H1 (cell line): ENCODE results near the gene TMEM271. TPM values are rescaled to one million over a fixed set of nuclear protein-coding genes. Genes with fewer than 3 reads are reported as not detected.

Experiments
- CTCF ChIA-PET: fragments of 300-600 bp; sonication (Branson Sonifier 250); formaldehyde crosslinking; loops from one replicate; lab custom pipeline; 2021; ENCODE audit not compliant: partially characterized antibody; lab: Charles Lee
- POLR2A ChIA-PET: fragments of 300-600 bp; sonication (Branson Sonifier 250); formaldehyde crosslinking; loops from one replicate; lab custom pipeline; 2021; ENCODE audit warnings: inconsistent platforms; ENCODE audit not compliant: partially characterized antibody; lab: Charles Lee
- DNase-seq, 2 experiments: peaks; one replicate each; pipeline versions ENCODE4 v3.0.0 to v3.0.0-alpha.2; 2010 to 2022; ENCODE audit warnings: low spot score in 2 of 2, low read depth in 1 of 2, mixed read lengths in 1 of 2
- FAIRE-seq: peaks from 2 replicates; lab custom pipeline; 2011; peaks lifted over from hg19 to GRCh38; lab: Jason Lieb, UNC
- H2AFZ ChIP-seq: 2 replicates; pipeline ENCODE4 v1.8.1; 2012; ENCODE audit warnings: low read length, inconsistent platforms
- H2AK5ac ChIP-seq: 2 replicates; pipeline ENCODE4 v1.6.1; 2013; ENCODE audit warnings: low read depth, low read length
- H2BK120ac ChIP-seq: replicated peaks from 2 replicates; pipeline ENCODE3; 2013; ENCODE audit warnings: low read depth, low read length, inconsistent platforms
- H2BK12ac ChIP-seq: 2 replicates; pipeline ENCODE4 v1.6.1; 2013; ENCODE audit warnings: low read depth, low read length
- H2BK15ac ChIP-seq: 2 replicates; pipeline ENCODE4 v1.6.1; 2013; ENCODE audit warnings: low read length
- H2BK20ac ChIP-seq: 2 replicates; pipeline ENCODE4 v1.6.1; 2013; ENCODE audit warnings: low read length
- H2BK5ac ChIP-seq: 2 replicates; pipeline ENCODE4 v1.6.1; 2013; ENCODE audit warnings: low read depth, low read length
- H3K14ac ChIP-seq: 2 replicates; pipeline ENCODE4 v1.6.1; 2013; ENCODE audit warnings: inconsistent platforms; ENCODE audit not compliant: insufficient read length
- H3K18ac ChIP-seq: 2 replicates; pipeline ENCODE4 v1.6.1; 2013; ENCODE audit warnings: low read length; ENCODE audit errors: extremely low read depth
- H3K23ac ChIP-seq: 2 replicates; pipeline ENCODE4 v1.6.1; 2013; ENCODE audit warnings: inconsistent platforms; ENCODE audit not compliant: insufficient read length
- H3K23me2 ChIP-seq: 2 replicates; pipeline ENCODE4 v1.6.1; 2013; ENCODE audit warnings: low read depth, low read length
- H3K27ac ChIP-seq: 2 replicates; pipeline ENCODE4 v1.6.1; 2011; ENCODE audit warnings: low read depth, low read length, inconsistent platforms
- H3K27me3 ChIP-seq, 4 experiments: replicated peaks in 1 of 4; 1 replicate in 1 of 4; 2 replicates in 3 of 4; pipeline versions ENCODE4 v1.6.1 to v1.8.1; 2011 to 2013; ENCODE audit warnings: low read length in 3 of 4, mild to moderate bottlenecking in 3 of 4, inconsistent platforms in 2 of 4, mixed read lengths in 2 of 4, moderate library complexity in 1 of 4; ENCODE audit not compliant: control insufficient read depth in 3 of 4, insufficient read depth in 3 of 4; ENCODE audit errors: extremely low read depth in 1 of 4
- H3K36me3 ChIP-seq, 4 experiments: 2 replicates each; pipeline versions ENCODE4 v1.6.1 to v1.8.1; 2011 to 2013; ENCODE audit warnings: mild to moderate bottlenecking in 4 of 4, low read length in 3 of 4, moderate library complexity in 2 of 4, control low read depth in 1 of 4, inconsistent platforms in 1 of 4; ENCODE audit not compliant: insufficient read depth in 4 of 4, control insufficient read depth in 2 of 4
- H3K4ac ChIP-seq: replicated peaks from 2 replicates; pipeline ENCODE3; 2013; ENCODE audit warnings: low read length, low read depth, mixed read lengths, inconsistent platforms; ENCODE audit not compliant: insufficient read length
- H3K4me1 ChIP-seq, 4 experiments: replicated peaks in 1 of 4; 1 replicate in 1 of 4; 2 replicates in 3 of 4; pipeline versions ENCODE4 v1.6.1 to v1.8.1; 2011 to 2013; ENCODE audit warnings: low read length in 3 of 4, inconsistent platforms in 2 of 4, mixed read lengths in 1 of 4; ENCODE audit not compliant: insufficient read depth in 4 of 4, control insufficient read depth in 3 of 4
- H3K4me2 ChIP-seq, 2 experiments: 2 replicates each; pipeline versions ENCODE4 v1.6.1 to v1.8.1; 2011 to 2013; ENCODE audit warnings: low read depth in 2 of 2, low read length in 2 of 2, control low read depth in 1 of 2, inconsistent platforms in 1 of 2, mild to moderate bottlenecking in 1 of 2; ENCODE audit not compliant: insufficient read depth in 1 of 2
- H3K4me3 ChIP-seq, 4 experiments: fragments of 200-600, 300-600 bp in 1 of 4; sonication (generic), shearing (Covaris generic), sonication (Bioruptor Twin) in 1 of 4; 2 replicates each; pipeline versions ENCODE4 v1.5.1 to v1.8.1; 2011 to 2016; ENCODE audit warnings: low read length in 4 of 4, low read depth in 3 of 4, control low read depth in 2 of 4, inconsistent platforms in 2 of 4, mild to moderate bottlenecking in 2 of 4, mixed read lengths in 1 of 4, moderate library complexity in 1 of 4; ENCODE audit not compliant: insufficient read depth in 2 of 4; ENCODE audit errors: extremely low read depth in 1 of 4
- H3K56ac ChIP-seq: replicated peaks from 2 replicates; pipeline ENCODE3; 2013; ENCODE audit warnings: low read depth, mild to moderate bottlenecking, mixed read lengths, low read length, inconsistent platforms; ENCODE audit not compliant: insufficient read length
- H3K79me1 ChIP-seq: 2 replicates; pipeline ENCODE4 v1.6.1; 2013; ENCODE audit warnings: low read depth, low read length, control low read depth
- H3K79me2 ChIP-seq, 2 experiments: 2 replicates each; pipeline versions ENCODE4 v1.6.1 to v1.8.1; 2012 to 2013; ENCODE audit warnings: low read length in 2 of 2, mild to moderate bottlenecking in 2 of 2, inconsistent platforms in 1 of 2; ENCODE audit not compliant: insufficient read depth in 2 of 2, control insufficient read depth in 1 of 2
- H3K9ac ChIP-seq, 4 experiments: replicated peaks in 1 of 4; 1 replicate in 1 of 4; 2 replicates in 3 of 4; pipeline versions ENCODE4 v1.6.1 to v1.8.1; 2011 to 2013; ENCODE audit warnings: low read depth in 3 of 4, low read length in 3 of 4, control low read depth in 2 of 4, mild to moderate bottlenecking in 2 of 4, moderate library complexity in 2 of 4, inconsistent platforms in 1 of 4; ENCODE audit errors: extremely low read depth in 1 of 4
- H3K9me3 ChIP-seq, 2 experiments: 2 replicates each; pipeline versions ENCODE4 v1.6.1 to v1.8.1; 2012 to 2013; ENCODE audit warnings: mild to moderate bottlenecking in 2 of 2, moderate library complexity in 2 of 2, control low read depth in 1 of 2, inconsistent platforms in 1 of 2, low read depth in 1 of 2, low read length in 1 of 2, mixed read lengths in 1 of 2; ENCODE audit not compliant: insufficient read depth in 2 of 2
- H4K20me1 ChIP-seq, 2 experiments: replicated peaks in 1 of 2; 2 replicates each; pipeline versions ENCODE3 to v1.8.1; 2011 to 2013; ENCODE audit warnings: inconsistent platforms in 2 of 2, low read length in 2 of 2, mild to moderate bottlenecking in 1 of 2; ENCODE audit not compliant: insufficient read depth in 2 of 2, control insufficient read depth in 1 of 2
- H4K5ac ChIP-seq: 2 replicates; pipeline ENCODE4 v1.6.1; 2013; ENCODE audit warnings: low read length, low read depth, mixed read lengths, inconsistent platforms; ENCODE audit not compliant: insufficient read length
- H4K8ac ChIP-seq: 2 replicates; pipeline ENCODE4 v1.8.0; 2013; ENCODE audit warnings: mild to moderate bottlenecking, moderate library complexity, low read length, inconsistent platforms; ENCODE audit not compliant: insufficient read depth; ENCODE audit errors: extremely low read depth
- H4K91ac ChIP-seq: replicated peaks from 2 replicates; pipeline ENCODE3; 2013; ENCODE audit warnings: low read length, mixed read lengths, inconsistent platforms; ENCODE audit not compliant: insufficient read length
- CBX5 ChIP-seq: fragments of 300-800, 300-1000 bp; sonication (generic); IDR thresholded peaks from 2 replicates; pipeline ENCODE4 v1.7.1; 2016; ENCODE audit warnings: antibody characterized with exemption, low read length, low read depth
- EZH2 ChIP-seq: fragments of 200-600 bp; sonication (generic); IDR thresholded peaks from 2 replicates; pipeline ENCODE4 v1.7.1; 2012; ENCODE audit warnings: low read depth, mild to moderate bottlenecking, moderate library complexity, low read length, inconsistent platforms; ENCODE audit not compliant: severe bottlenecking
- JUND ChIP-seq: IDR thresholded peaks from 2 replicates; pipeline ENCODE4 v1.6.1; 2011; ENCODE audit warnings: mild to moderate bottlenecking, improper control_type of control experiment, low read length
- KDM4A ChIP-seq: IDR thresholded peaks from one replicate; pipeline ENCODE4 v1.7.1; 2012; ENCODE audit warnings: low read depth, mild to moderate bottlenecking, moderate library complexity, low read length, inconsistent platforms; ENCODE audit not compliant: severe bottlenecking
- RBBP5 ChIP-seq: IDR thresholded peaks from 2 replicates; pipeline ENCODE4 v1.7.1; 2012; ENCODE audit warnings: low read depth, mild to moderate bottlenecking, inconsistent platforms, low read length, moderate library complexity, borderline replicate concordance
- SIN3A ChIP-seq, 2 experiments: IDR thresholded peaks in 1 of 2; conservative IDR thresholded peaks in 1 of 2; 2 replicates each; pipeline ENCODE4 v1.6.1; 2011 to 2012; ENCODE audit warnings: low read length in 2 of 2, improper control_type of control experiment in 1 of 2, low read depth in 1 of 2, mild to moderate bottlenecking in 1 of 2
- SRF ChIP-seq: IDR thresholded peaks from 2 replicates; pipeline ENCODE4 v1.6.1; 2011; ENCODE audit warnings: mild to moderate bottlenecking, low read depth, low read length, moderate library complexity
- SUZ12 ChIP-seq: fragments of 200-600 bp; sonication (generic); IDR thresholded peaks from 2 replicates; pipeline ENCODE4 v1.6.1; 2012; ENCODE audit warnings: mild to moderate bottlenecking, inconsistent platforms, low read length, moderate library complexity, mixed read lengths
- WGBS, 2 experiments: shearing (Covaris generic) in 1 of 2; methylation state at CpG; one replicate each; pipeline versions ENCODE4 v1.1.6 to v1.1.7; 2013 to 2015; ENCODE audit warnings: low lambda C conversion rate in 2 of 2, mixed read lengths in 2 of 2, inconsistent platforms in 1 of 2, low coverage in 1 of 2, missing lambda C conversion rate in 1 of 2; ENCODE audit not compliant: insufficient replicate concordance in 2 of 2, insufficient coverage in 1 of 2, insufficient read length in 1 of 2; ENCODE audit errors: extremely low coverage in 1 of 2, missing lambda C conversion rate in 1 of 2; 5-methylcytosine and 5-hydroxymethylcytosine counted together
- polyA plus RNA-seq, 7 experiments: library from polyadenylated mRNA; depleted of rRNA in 3 of 7; stranded (reverse) in 5 of 7; unstranded in 2 of 7; fragments of >200 nt in 5 of 7; fragments of 200-250 nt in 2 of 7; gene quantifications; 1 replicate in 5 of 7; 2 replicates in 1 of 7; 4 replicates in 1 of 7; pipeline versions ENCODE4 v1.2.1 to v1.2.3, GENCODE V29; 2011 to 2013; ENCODE audit warnings: missing spikeins in 2 of 7, mixed read lengths in 2 of 7
- total RNA-seq: library from RNA; stranded (reverse); fragmentation: NEBNext Ultra II Directional; extraction: Animal tissue kit (Norgen Biotek cat#: 25700); gene quantifications from 2 replicates; pipeline ENCODE4 v1.2.1, GENCODE V29; 2021

Gene TMEM271
- total and polyA plus RNA-seq, 2 of the 8 experiments (the other 6 are each of a cell fraction or from before 2014, with no cell fraction given): 0.08 to 0.35 TPM

DNA sequence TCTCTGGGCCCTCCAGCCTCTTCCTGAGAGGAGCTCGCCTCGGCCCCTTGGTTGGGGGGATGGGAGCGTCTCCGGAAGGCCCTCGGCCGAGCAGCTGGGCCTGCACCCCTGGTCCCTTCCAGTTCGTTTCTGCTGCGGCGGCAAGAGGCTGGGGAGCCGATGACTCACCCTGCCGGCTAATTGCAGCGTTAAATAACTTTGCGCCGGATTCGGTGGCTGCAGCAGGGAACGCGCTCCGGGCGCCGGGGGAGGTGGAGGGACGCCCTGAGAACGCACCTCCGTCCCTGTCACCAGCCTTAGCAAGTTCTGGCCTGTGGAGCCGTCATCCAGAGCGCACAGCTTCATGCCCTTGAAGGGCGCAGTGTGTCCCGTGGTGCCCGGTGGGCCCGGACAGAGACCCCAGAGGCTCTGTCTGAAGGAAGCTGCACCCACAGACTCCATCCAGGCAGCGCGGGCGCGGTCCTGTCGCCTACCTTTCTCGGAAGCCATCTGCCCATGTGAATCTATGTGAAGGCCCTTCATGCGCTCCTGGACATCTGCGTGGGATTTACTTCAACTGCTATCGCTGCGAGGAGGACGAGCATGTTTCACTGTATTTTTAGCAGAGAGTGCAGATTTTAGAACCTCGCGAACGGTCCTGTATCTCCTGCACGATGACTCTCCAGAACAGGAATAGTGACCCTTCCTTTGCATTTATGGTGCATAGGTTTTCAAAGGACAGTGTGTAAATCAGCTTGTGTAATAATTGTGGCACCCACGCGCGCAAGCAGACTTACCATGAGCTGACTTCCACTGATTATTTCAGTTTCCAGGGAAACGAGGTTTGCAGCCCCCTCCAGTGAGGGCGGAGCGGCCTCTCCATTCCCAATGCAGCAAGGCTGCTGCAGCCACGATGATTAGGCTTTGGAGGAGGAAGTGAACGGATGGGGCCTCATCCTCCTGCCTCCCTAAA lies 1.7 kb upstream of the TMEM271 start:
- Histone ChIP-seq H2BK120ac (no peak overlapping the region), H4K8ac (peak overlapping the region; percentile 11; the same call in 1 of the 2 replicates), H3K9me3 (no peaks in the 10 kb centered on the region), H4K20me1 (peaks cover 2 to 12% of the 10 kb centered on the region in 2 experiments), H3K4me1 (peaks cover 0 to 20% (median 12%) of the 10 kb centered on the region in 4 experiments; a peak in 6 of 7 replicates), H2BK12ac (peak overlapping the region; percentile 96; the same call in 1 of the 2 replicates), H3K4me2 (peak overlapping the region; percentile 79 to 100), H3K23me2 (peaks cover 15% of the 10 kb centered on the region), H2BK20ac (no peak overlapping the region), H3K56ac (no peak overlapping the region), H2AFZ (peak overlapping the region; percentile 36; the same call in 1 of the 2 replicates), H2BK5ac (0 out of 2 replicates have a peak overlapping the region, but pooled peaks have one; percentile 44), H3K36me3 (no peaks in the 10 kb centered on the region), H3K9ac (no peak overlapping the region), H2BK15ac (no peak overlapping the region; the same call in 1 of the 2 replicates), H3K4me3 (peak overlapping the region; percentile 55 to 69 (median 66)), H3K14ac (no peak overlapping the region), H3K79me1 (no peaks in the 10 kb centered on the region), H4K91ac (no peak overlapping the region), H3K18ac (no peak overlapping the region; the same call in 1 of the 2 replicates), H3K4ac (no peak overlapping the region), H3K27me3 (peaks cover 58 to 70% (median 62%) of the 10 kb centered on the region in 4 experiments), H3K27ac (no peak overlapping the region), H4K5ac (no peak overlapping the region), H2AK5ac (no peak overlapping the region), H3K23ac (no peak overlapping the region), H3K79me2 (no peaks in the 10 kb centered on the region)
- ChIA-PET CTCF (interaction anchor here (0.6 to 1.5 kb wide), 4 partner anchors 25 to 1204 kb away, joined by 3 read pairs; no protein-coding TSS in a partner anchor), POLR2A (interaction anchor here (0.7 to 1.6 kb wide), 11 partner anchors 11 to 272 kb away, joined by 3 to 8 read pairs (median 3); partner anchors contain the start of genes ATP5ME, MYL5, PDE6B and ZNF732)
- 6% methylated on average over 49 of the region's 52 CpGs; no CpG with 5 or more reads in 1 of the 2 experiments for WGBS, 2 experiments
- FAIRE-seq (no peak), DNase-seq (peak; percentile 31 to 70)
- TF ChIP-seq SIN3A (conservative IDR thresholded peaks at IDR 0.05 in 1 of 2, IDR thresholded peaks at IDR 0.05 in 1 of 2; ENCODE audit: low read depth in 1 of 2, low read length in 2 of 2): 0 out of 4 replicates have a peak, but pooled peaks of 1 of the 2 experiments have one; percentile 39
- peak; percentile 91 for TF ChIP-seq SUZ12
- 0 out of 2 replicates have a peak, but pooled peaks have one; percentile 65 for TF ChIP-seq RBBP5
- TF ChIP-seq JUND: peak; percentile 91
- TF ChIP-seq EZH2: peak; percentile 86
- TF ChIP-seq KDM4A: peak; percentile 75
- TF ChIP-seq CBX5: no peak
- TF ChIP-seq SRF: no peak
